Smooth muscle cell of the coronary artery (primary cell): ENCODE data around the gene POTEH. TPM values are rescaled to one million over a fixed set of nuclear protein-coding genes. Genes with fewer than 3 reads are reported as not detected.

ENCODE experiments used
- total RNA-seq: library from RNA; depleted of rRNA; stranded (reverse); fragments of >200 nt; gene quantifications from 2 replicates; pipeline ENCODE4 v1.2.3, GENCODE V29; 2014; ENCODE audit warnings: low replicate concordance

The POTEH gene
- not detected in 2 replicates for total RNA-seq

DNA sequence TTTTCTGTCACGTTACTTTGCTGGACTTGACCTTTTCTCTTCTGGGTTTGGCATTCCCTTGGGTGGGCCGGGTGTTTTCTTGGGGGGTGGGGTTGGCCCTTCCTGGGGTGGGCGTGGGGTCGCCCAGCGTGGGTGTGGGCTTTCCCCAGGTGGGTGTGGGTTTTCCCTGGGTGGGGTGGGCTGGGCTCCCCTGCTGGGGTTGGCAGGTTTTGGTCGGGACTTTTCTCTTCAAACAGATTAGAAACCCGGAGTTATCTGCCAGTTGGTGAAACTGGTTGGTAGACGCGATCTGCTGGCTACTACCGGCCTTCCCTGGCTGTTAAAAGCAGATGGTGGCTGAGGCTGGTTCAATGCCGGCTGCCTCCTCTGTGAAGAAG is at the start of gene POTEH:
TSS of gene POTEH (plus strand) at position 278 of the 377 bp plus-strand sequence. CDS start at position 330, 52 bp downstream.

Other genes starting within 250 kb of the POTEH start
- not detected in 2 replicates for gene OR11H1, start 161.8 kb upstream of the POTEH start, total RNA-seq